ENCODE measurements around the gene ARCN1.

DNA sequence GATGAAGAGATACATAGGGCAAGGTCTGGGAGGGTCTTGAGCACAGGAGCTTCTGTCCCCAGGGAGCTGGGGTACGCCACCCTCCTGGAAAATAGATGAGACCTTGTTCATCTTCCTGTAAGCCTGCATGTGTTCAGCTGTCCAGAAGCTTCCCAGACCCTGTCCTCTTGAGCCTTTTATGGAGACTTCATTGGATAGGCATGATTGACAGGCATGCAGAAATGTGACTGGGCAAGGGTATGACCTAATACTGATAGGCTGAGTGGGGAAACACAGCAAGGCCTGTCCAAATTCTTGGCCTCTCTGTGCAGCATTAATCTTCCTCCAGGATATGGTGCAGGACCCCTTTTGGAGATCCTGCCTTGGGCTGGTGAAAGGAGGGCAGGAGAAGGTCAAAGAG lies 15.7 kb downstream of the ARCN1 start:
- no peak for TF ChIP-seq CTCF (IDR thresholded peaks at IDR 0.05)
- no peak for TF ChIP-seq ZFX (IDR thresholded peaks at IDR 0.05; ENCODE audit: borderline replicate concordance)
